Measurements from ENCODE around the gene SLC6A19. TPM values are rescaled to one million over a fixed set of nuclear protein-coding genes. Genes with fewer than 3 reads are reported as not detected.

Gene SLC6A19
- total RNA-seq, 4 donors from 2014 or later = under 0.01 TPM; not detected in 3

GRCh38 chr5:1187950-1188334 lies 13.5 kb upstream of the SLC6A19 start:
- no peak for DNase-seq (ENCODE audit: low spot score in 2 of 2)
- WGBS, 2 donors = 85 to 91% methylated on average over 7 to 8 of the region's 8 CpGs
- H3K27ac ChIP-seq = no peak overlapping the region
- no peaks in the 10 kb centered on the region for H3K36me3 ChIP-seq
- H3K27me3 ChIP-seq = peaks cover 0 to 28% of the 10 kb centered on the region in 2 donors
- TF ChIP-seq EP300 (IDR thresholded peaks at IDR 0.05) = no peak
- TF ChIP-seq CTCF (IDR thresholded peaks at IDR 0.05) = no peak
- TF ChIP-seq POLR2A (IDR thresholded peaks at IDR 0.05) = no peak
- H3K4me3 ChIP-seq = no peak overlapping the region
- H3K9me3 ChIP-seq = no peaks in the 10 kb centered on the region
- H3K4me1 ChIP-seq = peaks cover 0 to 7% (median 3%) of the 10 kb centered on the region in 4 donors

GRCh38 chr5:1188464-1188863 lies 12.9 kb upstream of the SLC6A19 start:
- H3K27me3 ChIP-seq = peaks cover 0 to 28% of the 10 kb centered on the region in 2 donors
- WGBS, 2 donors = 55 to 66% methylated on average over 6 of the region's 6 CpGs
- TF ChIP-seq CTCF (IDR thresholded peaks at IDR 0.05) (no peak), POLR2A (IDR thresholded peaks at IDR 0.05) (no peak), EP300 (IDR thresholded peaks at IDR 0.05) (no peak)
- DNase-seq (ENCODE audit: low spot score in 2 of 2) = no peak
- no peaks in the 10 kb centered on the region for H3K36me3 ChIP-seq
- no peaks in the 10 kb centered on the region for H3K9me3 ChIP-seq
- H3K4me1 ChIP-seq = peaks cover 0 to 3% (median 1%) of the 10 kb centered on the region in 4 donors
- H3K4me3 ChIP-seq = no peak overlapping the region
- H3K27ac ChIP-seq = no peak overlapping the region

- no peak for TF ChIP-seq CTCF (IDR thresholded peaks at IDR 0.05)
- no peak for TF ChIP-seq EP300 (IDR thresholded peaks at IDR 0.05)
- TF ChIP-seq POLR2A (IDR thresholded peaks at IDR 0.05) = no peak
- WGBS, 2 donors = 85 to 89% methylated on average over 10 of the region's 10 CpGs
- no peaks in the 10 kb centered on the region for H3K36me3 ChIP-seq
- peaks cover 0 to 28% of the 10 kb centered on the region in 2 donors for H3K27me3 ChIP-seq
- no peak overlapping the region for H3K4me3 ChIP-seq
- H3K27ac ChIP-seq = no peak overlapping the region
- DNase-seq (ENCODE audit: low spot score in 2 of 2) = no peak
- H3K9me3 ChIP-seq = peaks cover 0 to 2% (median 0%) of the 10 kb centered on the region in 4 donors
- H3K4me1 ChIP-seq = no peaks in the 10 kb centered on the region
Observed at GRCh38 chr5:1189269-1189668, 12.1 kb upstream of the SLC6A19 start.

- no peaks in the 10 kb centered on the region for H3K4me1 ChIP-seq
- H3K27ac ChIP-seq = no peak overlapping the region
- H3K9me3 ChIP-seq = peaks cover 0 to 6% (median 0%) of the 10 kb centered on the region in 4 donors
- WGBS, 2 donors = 58 to 62% methylated on average over 12 of the region's 12 CpGs
- no peak for DNase-seq (ENCODE audit: low spot score in 2 of 2)
- peaks cover 0 to 28% of the 10 kb centered on the region in 2 donors for H3K27me3 ChIP-seq
- no peak overlapping the region for H3K4me3 ChIP-seq
- H3K36me3 ChIP-seq = no peaks in the 10 kb centered on the region
- TF ChIP-seq CTCF (IDR thresholded peaks at IDR 0.05) = no peak
- no peak for TF ChIP-seq POLR2A (IDR thresholded peaks at IDR 0.05)
- TF ChIP-seq EP300 (IDR thresholded peaks at IDR 0.05) = no peak
Observed at GRCh38 chr5:1190278-1190677, 11.1 kb upstream of the SLC6A19 start.

- WGBS, 2 donors = 22 to 30% methylated on average over 6 of the region's 6 CpGs
- TF ChIP-seq POLR2A (IDR thresholded peaks at IDR 0.05) (no peak), EP300 (IDR thresholded peaks at IDR 0.05) (no peak), CTCF (IDR thresholded peaks at IDR 0.05) (no peak)
Observed at GRCh38 chr5:1190837-1191239, 10.6 kb upstream of the SLC6A19 start.

More at GRCh38 chr5:1190837-1191239, 10.6 kb upstream of the SLC6A19 start:
- Histone ChIP-seq H3K27ac (no peak overlapping the region), H3K4me3 (no peak overlapping the region), H3K27me3 (peaks cover 0 to 28% of the 10 kb centered on the region in 2 donors), H3K4me1 (no peaks in the 10 kb centered on the region), H3K9me3 (peaks cover 0 to 6% (median 0%) of the 10 kb centered on the region in 4 donors), H3K36me3 (no peaks in the 10 kb centered on the region)
- no peak for DNase-seq (ENCODE audit: low spot score in 2 of 2)

Measured in tibial nerve (tissue), 4 donors.